Effector memory CD4-positive, alpha-beta T cell (primary cell): Measurements from ENCODE around the gene ACTN1.
"Not testable (repeated sequence)": the region's sequence is repeated elsewhere in the genome, so short reads cannot be mapped to it uniquely, and the experiment has no call there.

Experiments used
- DNase-seq, 3 donors: peaks; one replicate each; pipeline ENCODE4 v3.0.0-alpha.2; 2020
- H3K27ac ChIP-seq: 2 replicates; pipeline ENCODE4 v1.7.0; 2013; ENCODE audit warnings: mild to moderate bottlenecking, low read length, moderate library complexity; ENCODE audit not compliant: insufficient read depth, poor library complexity, severe bottlenecking
- H3K27me3 ChIP-seq: replicated peaks from 2 replicates; pipeline ENCODE4 v1.7.0; 2013; ENCODE audit warnings: mild to moderate bottlenecking, low read length; ENCODE audit not compliant: insufficient read depth, control insufficient read depth, poor library complexity, severe bottlenecking
- H3K36me3 ChIP-seq: 2 replicates; pipeline ENCODE4 v1.7.0; 2013; ENCODE audit warnings: mild to moderate bottlenecking, low read length, moderate library complexity; ENCODE audit not compliant: control insufficient read depth, insufficient read depth
- H3K4me1 ChIP-seq: 2 replicates; pipeline ENCODE4 v1.7.0; 2013; ENCODE audit warnings: low read length, mild to moderate bottlenecking; ENCODE audit not compliant: control insufficient read depth, insufficient read depth, poor library complexity, severe bottlenecking
- H3K4me3 ChIP-seq: 2 replicates; pipeline ENCODE4 v1.7.0; 2013; ENCODE audit warnings: low read length, low read depth, mild to moderate bottlenecking; ENCODE audit not compliant: insufficient read depth, poor library complexity, severe bottlenecking
- H3K9me3 ChIP-seq: 2 replicates; pipeline ENCODE4 v1.7.0; 2013; ENCODE audit warnings: mild to moderate bottlenecking, low read length, moderate library complexity; ENCODE audit not compliant: control insufficient read depth

Gene ACTN1

DNA sequence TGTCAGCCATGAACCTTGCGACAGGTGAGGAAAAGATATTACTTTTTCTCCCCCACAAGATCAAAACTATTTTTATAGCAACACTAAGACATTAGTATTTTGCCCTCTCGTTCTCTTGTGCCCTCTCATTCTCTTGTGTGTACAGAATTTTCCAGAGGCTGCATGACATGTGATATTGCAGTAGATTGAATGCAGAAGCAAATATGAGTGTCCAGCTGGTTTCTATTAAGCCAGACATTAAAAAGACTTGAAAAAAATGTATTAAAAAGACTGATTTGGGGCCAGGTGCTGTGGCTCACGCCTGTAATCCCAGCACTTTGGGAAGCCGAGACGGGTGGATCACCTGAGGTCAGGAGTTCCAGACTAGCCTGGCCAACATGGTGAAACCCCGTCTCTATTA, 122.5 kb downstream of the ACTN1 start:
- Histone ChIP-seq H3K36me3 (no peaks in the 10 kb centered on the region), H3K4me3 (no peak overlapping the region), H3K9me3 (no peaks in the 10 kb centered on the region), H3K4me1 (no peaks in the 10 kb centered on the region), H3K27me3 (no peaks in the 10 kb centered on the region), H3K27ac (no peak overlapping the region)
- DNase-seq: no peak

DNA sequence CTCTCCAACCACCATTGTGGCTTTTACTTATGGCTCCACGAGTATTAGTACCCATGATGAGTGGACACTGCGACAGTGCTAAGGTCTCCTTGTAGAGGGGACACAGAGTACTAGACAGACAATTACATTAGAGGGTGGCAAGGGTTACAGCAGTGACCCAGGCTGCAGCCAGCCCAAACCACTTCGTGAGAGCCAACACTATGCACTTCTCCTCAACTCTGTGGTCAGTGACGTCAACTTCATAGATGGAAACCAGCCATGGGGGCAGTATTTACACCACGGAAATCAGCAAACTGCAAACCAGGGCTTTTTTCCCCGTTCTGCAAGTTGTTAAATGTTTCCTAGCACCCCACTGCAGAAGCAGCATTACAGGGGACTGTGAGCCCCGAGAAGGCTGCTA, 124.7 kb downstream of the ACTN1 start:
- no peak for DNase-seq
- H3K9me3 ChIP-seq: no peaks in the 10 kb centered on the region
- H3K4me3 ChIP-seq: no peak overlapping the region

DNA sequence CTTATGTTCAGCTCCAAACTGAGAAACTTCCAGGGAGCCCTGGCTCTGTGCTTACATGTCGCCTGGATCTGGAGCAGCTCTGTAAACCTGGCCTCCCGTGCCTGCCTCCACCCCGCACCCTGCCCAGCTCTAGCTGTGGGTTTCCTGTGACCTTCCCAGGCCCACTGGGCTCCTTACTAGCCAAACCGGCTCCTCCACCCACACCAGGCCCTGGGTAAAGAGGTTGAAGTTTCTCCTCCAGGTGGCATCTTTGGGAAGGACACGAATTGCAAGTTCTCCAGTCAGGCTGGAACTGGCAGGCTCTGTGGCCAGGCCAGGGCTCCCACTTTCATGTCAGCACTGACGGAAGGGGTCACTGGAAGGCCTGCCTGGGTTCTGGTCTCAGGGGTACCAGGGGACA, 125.4 kb downstream of the ACTN1 start:
- no peak for DNase-seq
- Histone ChIP-seq H3K27me3 (no peaks in the 10 kb centered on the region), H3K4me1 (no peaks in the 10 kb centered on the region), H3K36me3 (no peaks in the 10 kb centered on the region), H3K4me3 (no peak overlapping the region), H3K9me3 (no peaks in the 10 kb centered on the region), H3K27ac (no peak overlapping the region)

More for the DNA sequence above, 124.7 kb downstream of the ACTN1 start:
- H3K36me3 ChIP-seq: no peaks in the 10 kb centered on the region
- H3K4me1 ChIP-seq: no peaks in the 10 kb centered on the region
- H3K27ac ChIP-seq: no peak overlapping the region
- no peaks in the 10 kb centered on the region for H3K27me3 ChIP-seq

DNA sequence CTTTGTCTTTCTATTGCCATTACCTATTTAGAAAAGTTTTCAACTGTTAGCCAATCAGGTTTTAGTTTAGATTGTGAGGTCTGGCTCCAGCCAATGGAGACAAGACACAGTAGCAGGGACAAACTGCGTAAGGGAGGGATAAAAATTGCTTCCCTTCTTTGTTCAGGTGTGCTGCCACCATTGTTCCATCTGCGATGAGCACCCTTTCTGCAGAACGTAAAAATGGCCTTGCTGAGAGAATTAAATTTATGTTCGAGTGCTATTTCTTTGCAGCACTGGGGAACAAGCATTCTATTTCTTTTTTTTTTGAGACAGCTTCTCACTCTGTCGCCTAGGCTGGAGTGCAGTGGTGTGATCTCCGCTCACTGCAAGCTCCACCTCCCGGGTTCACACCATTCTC, 126.6 kb downstream of the ACTN1 start:
- DNase-seq, H3K4me1 ChIP-seq, H3K4me3 ChIP-seq, H3K27ac ChIP-seq, H3K27me3 ChIP-seq, H3K9me3 ChIP-seq, H3K36me3 ChIP-seq: not testable (repeated sequence)

DNA sequence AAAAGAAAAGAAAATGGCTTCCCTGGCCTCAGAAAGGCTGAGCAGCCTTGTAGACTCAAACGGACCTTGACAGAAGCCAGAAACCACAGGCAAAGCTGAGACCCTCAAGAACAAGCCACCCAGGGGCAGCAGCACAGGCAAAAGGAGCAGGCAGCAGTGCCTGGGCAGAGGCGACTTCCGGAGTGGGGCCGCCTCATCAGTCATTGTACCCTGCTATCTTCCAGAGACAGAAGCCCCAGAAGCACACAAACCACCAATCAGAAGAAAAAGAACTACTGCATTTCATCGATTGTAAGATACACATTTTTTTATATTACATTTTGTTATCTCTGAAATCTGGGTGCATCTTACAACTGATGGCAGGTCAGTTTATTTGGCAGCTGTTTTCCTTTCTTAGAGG, 128.0 kb downstream of the ACTN1 start:
- Histone ChIP-seq H3K4me3 (no peak overlapping the region), H3K9me3 (no peaks in the 10 kb centered on the region), H3K4me1 (no peaks in the 10 kb centered on the region), H3K36me3 (no peaks in the 10 kb centered on the region), H3K27me3 (no peaks in the 10 kb centered on the region), H3K27ac (no peak overlapping the region)
- no peak for DNase-seq

DNA sequence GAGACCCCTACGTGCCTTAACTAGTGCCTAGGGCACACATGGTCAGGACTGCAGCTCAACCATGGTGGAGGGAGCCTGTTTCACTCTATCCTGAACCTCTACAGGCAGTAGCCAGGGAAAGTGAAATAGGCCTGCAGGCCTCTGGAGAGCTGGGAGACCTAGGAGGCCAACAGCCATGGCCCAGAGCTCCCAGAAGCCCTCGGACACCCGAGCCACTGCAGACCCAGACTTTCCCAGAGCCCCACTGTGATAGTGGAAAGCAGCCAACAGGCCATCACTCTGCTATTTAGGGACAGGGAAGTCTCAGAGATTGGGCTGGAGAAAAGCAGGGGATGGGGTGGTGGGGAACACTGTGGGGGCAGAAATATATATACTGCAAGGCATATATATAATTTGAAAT, 129.7 kb downstream of the ACTN1 start:
- Histone ChIP-seq H3K27ac (no peak overlapping the region), H3K27me3 (no peaks in the 10 kb centered on the region)
- no peak for DNase-seq

DNA sequence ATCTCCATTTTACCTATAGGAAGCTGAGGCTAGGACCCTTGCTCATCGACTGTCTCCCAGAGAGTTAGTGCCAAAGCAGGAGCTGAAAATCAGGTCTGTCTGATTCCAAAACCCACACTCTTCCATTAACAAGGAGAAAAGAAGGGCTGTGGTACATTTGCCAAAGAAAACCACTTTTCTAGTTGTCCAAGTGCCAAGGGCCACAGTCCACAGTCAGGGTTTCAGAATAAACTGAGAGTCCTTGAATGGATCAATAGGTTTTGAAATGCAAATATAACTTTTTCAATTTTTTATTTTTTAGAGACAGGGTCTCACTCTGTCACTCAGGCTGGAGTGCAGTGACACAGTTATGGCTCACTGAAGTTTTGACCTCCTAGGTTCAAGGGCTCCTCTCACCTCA, 130.8 kb downstream of the ACTN1 start:
- Histone ChIP-seq H3K9me3 (no peaks in the 10 kb centered on the region), H3K4me3 (no peak overlapping the region), H3K27me3 (no peaks in the 10 kb centered on the region), H3K36me3 (no peaks in the 10 kb centered on the region), H3K27ac (no peak overlapping the region), H3K4me1 (peaks cover 6% of the 10 kb centered on the region)
- DNase-seq: no peak

More for the DNA sequence above, 129.7 kb downstream of the ACTN1 start:
- H3K4me3 ChIP-seq: no peak overlapping the region
- no peaks in the 10 kb centered on the region for H3K4me1 ChIP-seq
- no peaks in the 10 kb centered on the region for H3K9me3 ChIP-seq
- no peaks in the 10 kb centered on the region for H3K36me3 ChIP-seq

DNA sequence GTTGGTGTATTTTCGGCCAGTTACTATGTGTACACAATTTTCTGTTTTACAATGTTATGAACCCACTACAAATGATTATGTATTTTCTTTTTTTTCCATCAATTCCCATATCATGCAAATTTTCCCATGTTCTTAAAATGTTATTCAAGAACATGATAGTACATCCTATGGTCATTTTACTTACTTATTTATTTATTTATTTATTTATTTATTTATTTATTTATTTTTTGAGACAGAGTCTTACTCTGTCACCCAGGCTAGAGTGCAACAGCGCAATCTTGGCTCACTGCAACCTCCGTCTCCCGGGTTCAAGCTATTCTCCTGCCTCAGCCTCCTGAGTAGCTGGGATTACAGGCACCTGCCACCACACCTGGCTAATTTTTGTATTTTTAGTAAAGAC, 131.5 kb downstream of the ACTN1 start:
- H3K4me3 ChIP-seq, H3K27ac ChIP-seq, DNase-seq, H3K9me3 ChIP-seq, H3K27me3 ChIP-seq, H3K36me3 ChIP-seq, H3K4me1 ChIP-seq: not testable (repeated sequence)

DNA sequence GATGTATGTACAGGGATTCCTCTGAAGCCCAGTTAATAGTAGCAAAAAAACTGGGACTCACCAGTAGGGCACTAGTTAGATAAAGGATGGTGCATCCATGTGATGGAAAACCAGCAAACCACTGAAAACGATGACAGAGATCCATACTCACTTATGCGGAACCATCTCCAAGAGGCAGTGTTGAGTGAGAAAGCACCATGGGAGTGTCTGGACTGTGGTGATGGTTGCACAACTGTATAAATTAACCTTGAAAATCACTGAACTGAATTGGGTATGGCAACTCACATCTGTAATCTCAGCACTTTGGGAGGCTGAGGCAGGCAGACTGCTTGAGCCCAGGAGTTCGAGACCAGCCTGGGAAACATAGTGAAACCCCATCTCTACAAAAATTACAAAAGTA, 132.6 kb downstream of the ACTN1 start:
- Histone ChIP-seq H3K9me3 (no peaks in the 10 kb centered on the region), H3K27me3 (no peaks in the 10 kb centered on the region), H3K4me1 (peaks cover 6% of the 10 kb centered on the region), H3K4me3 (no peak overlapping the region), H3K27ac (no peak overlapping the region), H3K36me3 (no peaks in the 10 kb centered on the region)
- no peak for DNase-seq

DNA sequence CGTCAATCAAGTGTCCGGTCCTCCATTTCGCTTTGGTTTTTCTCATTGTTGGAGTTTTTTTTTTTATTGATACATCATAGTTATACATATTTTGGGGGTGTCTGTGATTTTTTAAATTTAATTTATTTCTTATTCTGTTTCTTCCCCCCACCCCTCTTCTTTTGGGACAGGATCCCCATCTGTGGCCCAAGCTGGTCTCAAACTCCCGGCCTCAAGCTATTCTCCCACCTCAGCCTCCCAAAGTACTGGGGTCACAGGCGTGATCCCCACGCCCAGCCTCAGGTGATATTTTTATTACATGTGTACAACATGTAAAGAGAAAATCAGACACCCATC, 134.9 kb downstream of the ACTN1 start:
- peaks cover 6% of the 10 kb centered on the region for H3K4me1 ChIP-seq
- no peak for DNase-seq
- no peak overlapping the region for H3K4me3 ChIP-seq
- H3K27me3 ChIP-seq: no peaks in the 10 kb centered on the region
- no peaks in the 10 kb centered on the region for H3K9me3 ChIP-seq
- no peaks in the 10 kb centered on the region for H3K36me3 ChIP-seq
- no peak overlapping the region for H3K27ac ChIP-seq
